KBM-7 (cell line): ENCODE data around the gene GMPR2.

ENCODE experiments used
- DNase-seq: peaks from one replicate; pipeline ENCODE4 v3.0.0-alpha.2; 2015
- in situ Hi-C: fragments of 300-500 bp; cut with MboI; formaldehyde crosslinking; loops from 2 replicates; pipeline ENCODE4 v1.14.3; 2020; ENCODE audit warnings: low sequenced_read_pairs, low pct_unique_long_range_greater_than_20kb, mixed read lengths

GMPR2 gene

GRCh38 chr14:24232645-24233537, at the start of gene GMPR2:
TSS of gene GMPR2 (plus strand) at chr14:24232929. CDS start at chr14:24233254, 325 bp downstream.
- no peak for DNase-seq
- in situ Hi-C loops: no loop called here

GRCh38 chr14:24183014-24183481, 49.7 kb upstream of the GMPR2 start:
- no peak for DNase-seq
- in situ Hi-C loops: no loop called here

GRCh38 chr14:24184104-24184970, 48.4 kb upstream of the GMPR2 start:
- no peak for DNase-seq
- in situ Hi-C loops: no loop called here

- in situ Hi-C loops: no loop called here
- no peak for DNase-seq
These were observed 47.7 kb upstream of the GMPR2 start for GRCh38 chr14:24185026-24185425.

- in situ Hi-C loops: no loop called here
- no peak for DNase-seq
These were observed 47.0 kb upstream of the GMPR2 start for GRCh38 chr14:24185741-24186140.

GRCh38 chr14:24186831-24187538, 45.7 kb upstream of the GMPR2 start:
- in situ Hi-C loops: no loop called here
- DNase-seq: no peak

GRCh38 chr14:24187539-24187915, 45.2 kb upstream of the GMPR2 start:
- DNase-seq: no peak
- in situ Hi-C loops: no loop called here

GRCh38 chr14:24188251-24189058, 44.3 kb upstream of the GMPR2 start, which contains the start of gene IPO4:
TSS of gene IPO4 (minus strand) at chr14:24188816. CDS start at chr14:24188787, 29 bp downstream.
- in situ Hi-C loops: no loop called here
- peak; percentile 96 for DNase-seq

GRCh38 chr14:24189059-24189375, 43.7 kb upstream of the GMPR2 start:
- no peak for DNase-seq
- in situ Hi-C loops: no loop called here

GRCh38 chr14:24189460-24189859, 43.3 kb upstream of the GMPR2 start:
- in situ Hi-C loops: no loop called here
- no peak for DNase-seq

GRCh38 chr14:24190416-24190815, 42.3 kb upstream of the GMPR2 start:
- in situ Hi-C loops: no loop called here
- no peak for DNase-seq

GRCh38 chr14:24192933-24193332, 39.8 kb upstream of the GMPR2 start:
- DNase-seq: no peak
- in situ Hi-C loops: no loop called here

- in situ Hi-C loops: no loop called here
These were observed 38.4 kb upstream of the GMPR2 start for GRCh38 chr14:24194186-24194872.

GRCh38 chr14:24194873-24195185, 37.9 kb upstream of the GMPR2 start:
- in situ Hi-C loops: no loop called here

More at GRCh38 chr14:24194186-24194872, 38.4 kb upstream of the GMPR2 start:
- DNase-seq: no peak

GRCh38 chr14:24195186-24196070, 37.3 kb upstream of the GMPR2 start, which contains the start of gene TM9SF1:
TSS of gene TM9SF1 (minus strand) at chr14:24195441. CDS start at chr14:24195019, 422 bp downstream.
- in situ Hi-C loops: no loop called here
- DNase-seq: peak; percentile 89

More at GRCh38 chr14:24194873-24195185, 37.9 kb upstream of the GMPR2 start:
- DNase-seq: no peak

GRCh38 chr14:24196071-24197055, 36.4 kb upstream of the GMPR2 start:
- in situ Hi-C loops: no loop called here

More at GRCh38 chr14:24196071-24197055, 36.4 kb upstream of the GMPR2 start:
- peak; percentile 50 for DNase-seq
